ENCODE results near the gene GMDS. TPM values are rescaled to one million over a fixed set of nuclear protein-coding genes. Genes with fewer than 3 reads are reported as not detected.

The GMDS gene
- total RNA-seq, 1 experiment from 2014 or later, result 10.0 TPM

DNA sequence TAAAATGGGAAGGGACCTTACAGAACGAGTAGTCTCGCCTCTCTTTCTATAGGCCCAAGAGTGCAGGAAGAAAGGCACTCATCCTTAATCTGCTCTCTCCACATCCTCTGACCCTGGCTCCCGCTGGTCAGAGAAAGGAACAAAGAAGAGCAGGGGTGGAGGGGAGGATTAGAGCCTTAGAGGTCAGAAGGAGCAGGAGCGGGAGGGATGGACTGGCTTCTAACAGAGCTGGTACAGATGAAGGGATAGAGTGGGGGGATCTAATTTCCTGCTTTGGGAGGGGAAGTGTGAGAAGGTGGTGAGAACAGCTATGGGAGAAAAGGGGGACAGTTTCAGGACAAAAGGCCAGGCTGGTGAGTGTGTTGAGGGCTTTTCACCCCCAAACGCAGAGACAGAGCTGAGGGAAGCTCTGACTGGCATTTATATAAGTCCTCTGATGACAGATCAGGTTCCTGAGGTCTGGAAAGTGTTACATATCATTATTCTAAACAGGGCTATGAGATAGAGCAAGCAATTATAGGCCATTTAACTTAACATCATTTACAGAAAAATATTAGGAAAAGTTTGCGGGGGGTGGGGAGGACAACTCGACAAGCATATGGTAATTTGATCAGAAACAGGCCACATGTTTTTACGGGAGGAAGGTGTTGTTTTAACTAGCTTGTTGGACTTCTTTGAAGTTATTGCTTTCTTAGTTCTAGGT is 524.6 kb downstream of the GMDS start:
- DNase-seq (ENCODE audit: low read depth), result no peak

DNA sequence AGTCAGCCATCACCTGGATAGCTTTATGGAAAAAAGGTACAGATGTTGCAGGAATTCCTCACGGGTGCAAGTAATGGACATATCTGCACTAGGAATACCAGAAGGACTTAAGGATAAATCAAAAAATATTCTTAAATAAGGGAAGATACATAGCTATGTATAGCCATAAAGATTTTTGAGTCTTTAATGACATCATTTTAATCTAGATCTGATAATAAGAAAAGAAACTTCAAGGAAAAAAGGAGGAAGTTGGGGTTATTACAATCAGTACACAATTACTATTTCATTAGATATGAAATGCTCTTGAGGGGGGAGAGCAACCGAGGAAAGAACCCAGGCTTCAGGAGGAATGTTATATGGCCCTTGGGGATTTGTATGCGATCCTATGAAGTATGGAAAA is 525.5 kb downstream of the GMDS start:
- DNase-seq (ENCODE audit: low read depth), result no peak

DNA sequence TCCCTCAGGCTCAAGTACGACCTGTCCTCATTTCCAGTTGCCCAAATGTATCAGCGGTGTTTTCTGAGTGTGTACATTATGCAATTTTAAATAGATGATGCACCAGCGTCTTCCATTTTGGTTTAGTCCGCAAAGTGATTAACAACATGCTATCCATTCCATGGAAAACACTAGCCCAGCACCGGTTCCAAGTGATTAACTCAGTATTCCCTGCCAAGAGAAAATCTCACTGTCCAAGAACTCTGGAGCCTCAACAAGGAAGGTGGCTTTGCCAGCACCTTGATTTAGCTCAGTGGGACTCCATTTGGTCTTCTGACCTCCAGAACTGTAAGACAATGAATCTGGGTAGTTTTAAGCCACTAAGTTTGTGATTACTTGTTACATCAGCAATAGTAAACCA is 528.5 kb downstream of the GMDS start:
- no peak for DNase-seq (ENCODE audit: low read depth)

DNA sequence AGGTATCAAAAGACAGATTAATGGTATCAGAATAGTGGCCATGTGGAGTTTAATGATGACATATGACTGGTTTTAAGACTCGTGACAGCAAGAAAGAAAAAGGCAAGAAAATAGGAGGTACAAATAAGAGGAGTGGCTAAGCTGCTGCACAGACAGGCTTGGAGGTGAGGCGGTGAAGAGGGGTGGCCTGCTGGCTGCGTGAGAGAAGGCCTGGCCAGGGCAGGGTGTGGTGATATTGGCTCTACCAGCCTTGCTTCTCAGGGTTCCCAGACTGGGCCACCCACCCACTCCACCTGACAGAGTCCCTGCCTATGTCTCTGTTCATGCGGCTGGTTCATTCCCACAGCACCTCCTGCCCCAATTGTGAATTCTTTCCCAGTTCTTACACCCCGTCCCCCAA is 529.0 kb downstream of the GMDS start:
- DNase-seq (ENCODE audit: low read depth), result no peak

DNA sequence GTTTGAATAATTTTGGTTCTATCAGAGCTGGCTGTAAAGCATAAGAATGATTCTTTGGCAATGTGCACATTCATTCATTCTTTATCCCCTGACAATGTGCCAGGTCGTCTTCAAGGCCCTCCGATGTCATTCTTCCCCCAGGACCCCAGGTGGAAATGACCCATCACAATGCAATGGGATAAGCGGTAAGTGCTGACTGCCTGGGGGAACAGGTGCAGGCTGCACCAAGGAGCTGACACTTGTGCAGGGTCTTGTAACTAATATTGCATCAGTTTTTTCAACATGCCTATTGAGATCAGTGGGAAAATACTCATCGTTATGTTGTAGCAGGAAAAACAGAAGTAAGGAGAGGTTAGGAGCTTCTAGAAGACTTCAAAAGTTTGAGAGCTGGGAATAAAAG is 530.1 kb downstream of the GMDS start:
- DNase-seq (ENCODE audit: low read depth), result no peak

DNA sequence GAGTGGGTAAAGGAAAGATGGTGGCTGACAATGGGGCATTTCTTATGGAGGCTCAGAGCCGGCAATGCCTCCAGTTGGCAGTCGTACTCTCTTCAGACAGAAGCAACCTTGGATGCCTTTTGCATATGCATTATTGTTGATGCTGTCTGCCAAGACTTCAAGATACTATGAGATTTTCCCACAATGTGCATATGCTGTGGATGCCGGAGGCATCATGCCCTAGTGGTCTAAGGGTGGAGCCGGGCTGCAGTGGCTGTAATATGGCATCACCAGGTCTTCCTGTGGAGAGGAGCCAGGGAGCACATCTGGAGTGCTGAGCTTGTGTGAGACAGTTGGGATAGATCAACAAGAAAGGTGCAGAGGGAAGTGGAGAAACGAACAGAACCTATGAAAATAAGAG is 530.8 kb downstream of the GMDS start:
- no peak for DNase-seq (ENCODE audit: low read depth)

DNA sequence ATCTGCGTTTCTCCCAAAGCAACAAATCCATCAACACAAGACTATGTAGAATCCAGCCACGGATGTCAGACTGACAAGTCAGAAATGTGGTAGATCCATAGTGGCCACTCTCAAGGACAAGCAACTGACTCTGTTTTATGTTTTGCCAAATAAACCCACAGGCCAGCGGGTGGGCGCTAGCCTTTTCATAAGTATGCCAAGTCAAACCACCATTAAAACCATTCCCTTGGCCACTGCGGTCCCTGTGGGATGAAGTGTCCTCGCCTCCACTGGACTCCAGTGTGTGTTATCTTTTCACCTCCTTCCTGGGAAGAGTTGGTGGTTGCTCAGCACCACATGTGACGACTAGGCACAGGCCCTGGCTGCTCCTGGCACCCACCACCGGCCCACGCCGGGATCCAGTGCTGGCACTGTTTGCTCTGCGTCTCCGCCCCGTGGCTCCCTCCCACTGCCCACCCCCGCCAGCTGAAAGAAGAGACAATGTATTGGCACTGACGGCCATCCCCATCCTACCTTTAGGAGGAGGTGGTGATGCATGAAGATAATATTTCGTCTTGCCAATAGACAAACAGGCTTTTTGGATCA is 532.3 kb downstream of the GMDS start:
- no peak for DNase-seq (ENCODE audit: low read depth)

DNA sequence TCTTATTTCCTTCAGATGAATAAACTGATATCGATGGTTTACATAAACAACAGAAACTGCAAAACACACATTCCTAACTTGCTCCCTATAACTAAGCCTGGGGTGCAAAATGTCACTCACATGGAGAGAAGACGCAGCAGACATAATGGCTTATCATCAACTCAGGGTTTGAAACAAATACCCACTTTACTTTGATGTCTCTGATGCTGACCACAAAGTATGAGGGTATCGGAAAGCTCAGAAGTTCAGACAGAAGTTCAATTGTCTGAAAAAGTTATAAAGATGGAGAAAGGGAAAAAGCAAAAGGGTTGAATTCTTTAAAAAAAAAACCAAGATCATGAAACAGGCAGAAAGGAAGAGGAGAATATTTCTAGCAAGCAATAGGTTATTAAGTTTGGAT is 533.0 kb downstream of the GMDS start:
- DNase-seq (ENCODE audit: low read depth), result no peak

DNA sequence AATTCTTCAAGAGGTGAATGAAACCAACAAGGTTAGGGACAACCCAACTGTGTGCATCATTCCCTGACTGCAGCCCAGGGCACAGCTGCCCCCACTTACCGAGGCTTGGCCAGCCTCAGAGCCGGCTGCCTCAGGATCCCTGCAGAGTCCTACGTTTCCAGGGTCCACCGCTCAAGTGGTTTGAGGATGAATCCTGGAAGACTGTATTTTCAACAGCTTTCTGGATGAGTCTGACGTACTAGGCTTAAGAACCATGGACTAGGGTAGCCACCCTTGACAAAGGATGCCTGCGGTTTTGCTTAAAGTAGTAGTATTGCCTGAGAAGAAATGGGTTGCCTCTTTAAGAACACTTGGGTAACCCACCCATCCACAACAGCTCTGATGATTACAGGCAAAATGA is 534.3 kb downstream of the GMDS start:
- DNase-seq (ENCODE audit: low read depth), result no peak

DNA sequence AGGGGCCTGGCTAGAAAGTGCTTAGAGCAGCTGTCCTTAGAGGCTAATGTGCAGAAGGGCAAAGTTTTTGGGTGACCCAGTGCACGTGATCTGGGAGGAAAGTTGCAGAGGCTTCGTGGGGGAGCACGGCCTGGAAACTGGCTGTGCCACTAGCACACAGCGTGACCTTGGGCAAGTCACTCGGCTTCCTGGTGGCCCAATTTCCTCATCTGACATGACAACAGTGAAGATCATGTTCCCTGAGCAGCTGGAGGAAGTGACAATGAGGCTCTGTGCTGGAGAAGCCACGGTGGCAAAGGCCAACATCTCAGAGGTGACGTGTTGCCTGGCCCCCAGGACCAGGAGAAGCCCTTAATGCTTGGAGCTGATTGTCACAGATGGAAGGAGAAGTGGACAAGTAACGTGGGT is 536.2 kb downstream of the GMDS start:
- no peak for DNase-seq (ENCODE audit: low read depth)

DNA sequence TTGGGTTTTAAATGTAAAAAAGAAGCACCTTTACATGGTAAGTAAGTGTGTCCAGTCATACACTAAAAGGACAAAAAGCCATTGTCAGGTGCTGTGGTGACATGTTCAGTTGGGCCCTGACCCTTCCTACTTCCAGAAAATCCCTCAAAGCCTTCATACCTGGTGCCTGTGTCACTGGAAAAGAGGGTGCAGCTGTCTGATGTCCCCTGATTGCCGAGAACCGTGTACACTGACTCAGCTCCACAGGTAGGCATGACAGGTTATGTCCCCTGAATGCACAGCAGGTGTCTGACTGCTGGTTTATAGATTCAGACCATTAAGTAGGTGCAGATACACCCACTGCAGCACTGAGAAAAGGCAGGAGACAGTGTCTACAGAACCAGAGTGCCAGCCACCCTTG is 536.6 kb downstream of the GMDS start:
- no peak for DNase-seq (ENCODE audit: low read depth)

DNA sequence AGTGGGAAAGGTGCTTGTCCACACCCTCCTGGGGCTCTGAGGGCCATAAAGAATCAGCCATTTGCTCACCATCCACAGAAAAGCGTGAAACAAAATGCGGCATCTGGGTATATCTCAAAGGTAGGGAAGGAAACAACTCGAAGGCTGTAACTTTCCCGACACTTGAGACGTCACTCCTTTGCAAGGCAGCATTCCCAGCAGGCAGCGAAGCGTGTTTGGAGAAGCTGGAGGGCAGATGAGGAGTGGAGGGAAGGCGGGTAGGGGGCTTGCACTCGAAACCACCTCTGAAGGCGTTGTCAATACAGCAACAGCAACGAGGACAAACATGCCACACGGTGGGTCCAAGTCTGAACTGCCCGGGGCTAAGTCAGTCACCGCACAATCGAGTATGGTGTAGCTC is 537.3 kb downstream of the GMDS start:
- no peak for DNase-seq (ENCODE audit: low read depth)

DNA sequence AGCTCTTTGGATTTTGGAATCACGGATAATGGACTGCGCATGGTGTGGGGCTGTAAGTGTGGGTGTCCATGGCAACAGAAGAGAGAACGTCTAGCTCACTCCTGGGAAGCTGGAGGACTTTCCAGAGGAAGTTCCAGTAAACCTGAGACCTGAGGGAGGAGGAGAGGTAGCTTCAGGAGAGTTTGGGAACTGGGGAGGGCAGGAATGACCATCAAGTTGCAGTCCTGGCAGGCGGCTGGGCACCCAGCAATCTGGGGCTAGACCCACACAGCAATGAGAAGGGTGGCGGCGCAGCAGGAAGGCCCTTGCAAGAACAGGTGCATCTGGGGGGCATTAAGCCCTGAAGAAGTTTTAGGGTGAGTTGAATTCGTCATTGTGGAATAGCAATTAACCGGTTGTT is 539.8 kb downstream of the GMDS start:
- no peak for DNase-seq (ENCODE audit: low read depth)

DNA sequence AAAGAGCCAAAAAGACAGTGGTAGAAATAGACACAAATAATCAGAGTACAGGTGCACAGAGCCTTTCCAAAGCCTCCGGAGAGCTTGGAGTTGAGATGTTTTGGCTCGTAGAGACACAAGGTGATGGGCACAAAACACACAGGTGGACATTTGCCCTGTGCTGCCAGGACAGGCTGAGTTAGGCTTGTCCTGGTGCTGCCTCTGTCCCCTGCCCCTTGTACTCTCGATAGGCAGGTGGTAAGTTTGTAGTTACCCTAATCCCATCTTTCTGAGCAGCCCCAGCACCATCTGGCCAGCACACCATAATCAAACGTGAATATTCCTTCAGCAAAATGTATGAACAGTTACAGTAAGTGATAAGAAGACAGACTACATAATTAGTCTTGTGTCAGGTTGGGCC is 540.2 kb downstream of the GMDS start:
- no peak for DNase-seq (ENCODE audit: low read depth)

DNA sequence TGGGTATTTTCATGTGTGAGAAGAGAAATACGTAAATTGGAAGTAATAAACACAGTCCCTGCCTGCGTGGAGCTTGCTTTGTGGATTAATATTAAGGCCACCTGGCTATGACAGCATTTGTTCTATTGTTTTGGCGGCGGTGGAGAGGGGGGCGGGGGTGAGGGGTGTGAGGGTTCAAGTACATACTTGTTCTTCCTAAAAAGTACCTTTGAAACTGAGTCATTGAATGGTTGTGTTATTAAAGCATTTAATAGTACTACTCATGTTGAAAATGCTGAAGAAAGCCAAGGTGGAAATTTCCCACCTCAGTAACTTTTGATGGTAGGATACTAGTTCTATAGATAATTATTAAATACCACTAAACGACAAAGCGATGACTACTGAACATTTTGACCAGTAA is 540.7 kb downstream of the GMDS start:
- DNase-seq (ENCODE audit: low read depth), result no peak

DNA sequence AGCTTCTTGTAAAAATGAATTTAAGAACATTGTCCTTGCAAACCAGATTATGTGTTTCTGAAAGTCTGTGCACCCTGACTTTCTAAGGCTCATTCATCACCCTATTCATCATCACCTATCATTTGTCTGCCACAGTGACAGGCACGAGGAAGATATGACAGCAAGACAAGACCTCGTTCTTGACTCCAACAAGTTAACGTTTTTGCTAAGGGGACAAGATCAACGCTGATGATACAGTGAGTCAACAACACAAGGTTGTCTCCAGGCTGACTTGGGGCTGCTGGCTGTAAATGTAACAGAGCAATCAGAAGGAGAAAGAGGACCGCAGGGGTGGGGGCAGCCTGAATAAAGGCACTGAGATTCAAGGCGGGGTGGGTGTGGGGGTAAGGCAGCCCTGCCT is 541.5 kb downstream of the GMDS start:
- DNase-seq (ENCODE audit: low read depth), result no peak

DNA sequence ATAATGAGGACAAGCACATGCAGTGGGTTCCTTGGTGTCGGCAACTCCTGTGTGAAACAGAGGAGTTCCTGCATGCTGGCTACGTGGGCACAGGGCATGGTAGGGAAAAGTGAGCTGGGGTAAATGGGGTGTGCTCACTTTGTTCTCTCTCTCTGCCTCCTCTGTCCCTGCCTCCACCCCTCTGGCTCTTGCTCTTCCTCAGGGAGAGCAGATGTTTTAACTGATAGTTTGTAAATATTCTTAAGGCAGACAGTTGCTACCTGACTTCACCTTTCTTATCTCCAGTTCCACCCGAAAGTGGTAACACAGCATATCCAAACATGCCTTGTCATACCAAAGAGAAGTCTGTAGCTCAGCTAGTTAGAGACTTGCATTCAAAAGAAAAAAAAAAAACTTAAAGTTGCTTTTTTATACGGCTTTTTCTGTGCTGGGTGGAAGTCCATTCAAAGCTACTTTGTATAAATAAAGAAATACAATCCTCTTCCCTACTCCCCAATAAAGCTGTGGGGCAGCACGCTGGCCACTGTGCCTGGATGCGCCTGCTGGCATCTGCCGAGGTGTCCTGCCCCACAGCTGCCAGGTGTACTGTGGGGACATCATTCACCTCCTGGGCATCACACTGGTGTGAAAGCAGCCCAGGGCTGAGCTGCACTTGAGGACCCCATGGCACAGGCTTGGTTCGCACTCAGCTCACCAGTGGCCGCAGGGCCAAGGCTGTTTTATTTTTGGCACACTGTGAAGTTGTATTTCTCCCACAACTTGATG is 542.1 kb downstream of the GMDS start:
- no peak for DNase-seq (ENCODE audit: low read depth)

DNA sequence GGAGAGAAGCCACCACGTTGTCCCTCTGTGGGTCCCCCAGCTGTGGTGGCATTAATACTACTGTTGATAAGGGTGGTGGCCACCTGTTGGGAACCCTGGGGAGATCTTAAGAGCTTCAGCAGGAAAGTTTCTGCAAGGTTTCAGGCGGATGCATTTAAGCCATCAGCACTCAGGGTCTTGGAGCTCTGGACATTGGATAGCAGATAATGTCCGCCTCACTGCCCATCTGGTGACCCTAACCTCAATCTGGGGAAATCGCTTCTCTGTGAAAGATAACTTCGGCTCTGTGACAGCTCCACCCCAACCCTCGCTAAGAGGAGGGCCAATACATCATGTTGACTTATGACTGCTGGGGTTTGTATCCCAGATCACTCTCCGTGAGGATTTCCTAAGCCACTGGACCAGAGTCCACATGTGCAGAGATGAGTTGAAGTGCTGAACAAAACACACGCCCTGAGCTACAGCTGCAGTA is 542.8 kb downstream of the GMDS start:
- no peak for DNase-seq (ENCODE audit: low read depth)

DNA sequence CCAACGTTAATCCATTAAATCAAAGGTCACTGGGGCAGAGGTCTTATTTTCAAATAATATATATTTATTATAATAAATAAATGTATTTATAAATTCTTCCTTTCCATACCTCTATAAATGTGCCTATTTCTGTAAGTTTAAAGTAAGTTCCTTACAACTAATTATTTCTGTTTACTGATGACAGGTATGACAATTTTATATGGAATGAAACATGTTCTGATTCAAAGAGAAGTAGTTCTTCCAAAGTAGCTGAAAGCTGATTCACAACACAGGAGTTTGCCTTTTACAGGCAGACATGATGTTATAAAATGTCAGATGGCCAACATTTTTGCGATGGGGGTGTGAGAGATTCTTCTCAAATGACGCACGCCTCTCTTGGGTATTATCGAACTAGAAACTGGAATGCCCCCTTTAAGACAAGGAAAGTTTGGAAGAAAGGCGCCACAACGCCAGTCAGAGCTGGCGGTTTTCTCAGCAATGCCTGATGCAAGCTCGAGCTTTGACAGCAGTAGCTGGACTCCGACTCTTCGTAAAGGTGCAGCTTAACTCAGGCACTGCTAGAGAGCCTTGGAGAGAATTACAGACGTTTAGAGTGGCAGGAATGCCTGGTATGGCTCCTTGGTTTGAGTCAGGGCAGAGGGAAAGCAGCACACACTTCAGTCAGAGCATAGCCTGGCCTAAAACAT is 543.6 kb downstream of the GMDS start:
- DNase-seq (ENCODE audit: low read depth), result peak; percentile 82

DNA sequence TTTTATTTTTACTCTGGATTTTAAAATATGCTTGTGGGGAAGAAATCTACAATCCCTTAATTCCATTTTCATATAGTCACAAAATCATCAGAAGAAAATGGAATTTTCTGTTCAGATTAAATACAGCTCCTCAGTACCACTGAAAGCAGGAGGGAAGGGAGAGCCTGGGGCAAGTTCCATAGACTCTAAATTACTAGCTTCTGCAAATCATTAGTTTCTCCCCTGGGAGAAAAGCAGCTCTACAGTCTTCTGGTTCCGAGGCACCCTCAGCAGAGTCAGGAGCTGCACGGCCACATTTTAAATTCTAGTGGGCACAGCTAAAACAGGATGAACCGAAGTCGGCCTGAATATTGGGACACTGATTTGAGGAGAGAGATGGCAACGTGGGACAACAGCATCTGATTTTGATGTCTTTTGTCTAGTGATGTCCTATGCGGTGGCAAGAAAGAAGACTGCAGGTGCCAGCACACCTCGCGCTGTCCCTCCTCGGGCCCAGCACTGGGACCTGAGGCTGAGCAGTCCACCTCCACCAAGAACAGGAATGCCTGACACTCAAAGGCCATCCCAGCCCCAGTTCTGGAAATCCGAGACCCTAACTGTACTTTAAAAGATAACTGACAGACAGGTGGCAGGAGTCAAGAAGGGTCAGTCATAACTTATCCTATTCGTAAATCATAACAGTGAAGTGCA is 545.0 kb downstream of the GMDS start:
- no peak for DNase-seq (ENCODE audit: low read depth)

DNA sequence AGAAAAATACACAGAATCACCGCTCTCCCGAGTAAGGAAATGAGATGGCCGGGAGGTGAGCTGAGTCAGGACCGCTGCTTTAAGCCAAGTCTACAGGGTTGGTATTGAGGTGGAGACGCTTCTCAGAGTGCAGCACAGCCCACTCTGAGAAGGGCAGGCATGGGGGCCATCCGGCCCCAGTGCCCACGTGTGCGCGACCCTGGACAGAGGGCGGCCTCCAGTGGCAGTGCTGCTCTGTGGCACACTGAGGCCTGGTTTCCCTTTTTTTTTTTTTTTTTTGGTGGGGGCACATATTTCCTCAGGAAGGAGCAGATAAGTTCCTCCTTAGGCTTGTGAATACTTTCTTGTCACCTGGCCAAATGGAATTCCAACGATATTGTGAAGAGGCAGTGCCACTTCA is 546.9 kb downstream of the GMDS start:
- no peak for DNase-seq (ENCODE audit: low read depth)

Data from HT1080 (cell line).